Activated T-cell treated with anti-CD3 and anti-CD28 coated beads for 4 hours (primary cell): ENCODE results near the gene LRGUK.
A peak's percentile ranks its signal among the peaks of the same experiment; 100 is the strongest.

Experiments
- DNase-seq: peaks from one replicate; pipeline ENCODE4 v3.0.0-alpha.2; 2020

The LRGUK gene

GRCh38 chr7:134129856-134130523, 2.9 kb downstream of the LRGUK start:
- no peak for DNase-seq

- no peak for DNase-seq
These were observed 6.9 kb downstream of the LRGUK start for GRCh38 chr7:134134004-134134403.

- peak; percentile 20 for DNase-seq
These were observed 14.0 kb downstream of the LRGUK start for GRCh38 chr7:134140889-134141867.

- DNase-seq, result no peak
These were observed 14.7 kb downstream of the LRGUK start for GRCh38 chr7:134141868-134142264.

GRCh38 chr7:134153493-134154136, 26.5 kb downstream of the LRGUK start:
- no peak for DNase-seq

GRCh38 chr7:134154581-134155130, 27.5 kb downstream of the LRGUK start:
- DNase-seq, result no peak

GRCh38 chr7:134155206-134155605, 28.1 kb downstream of the LRGUK start:
- no peak for DNase-seq

- DNase-seq, result no peak
These were observed 28.7 kb downstream of the LRGUK start for GRCh38 chr7:134155871-134156270.

- no peak for DNase-seq
These were observed 38.1 kb downstream of the LRGUK start for GRCh38 chr7:134165252-134165651.

- DNase-seq, result no peak
These were observed 40.1 kb downstream of the LRGUK start for GRCh38 chr7:134167250-134167649.

GRCh38 chr7:134167841-134168240, 40.7 kb downstream of the LRGUK start:
- no peak for DNase-seq

GRCh38 chr7:134174795-134175261, 47.7 kb downstream of the LRGUK start:
- DNase-seq, result no peak

- no peak for DNase-seq
These were observed 48.3 kb downstream of the LRGUK start for GRCh38 chr7:134175334-134176036.

- DNase-seq, result no peak
These were observed 48.9 kb downstream of the LRGUK start for GRCh38 chr7:134176037-134176350.

- no peak for DNase-seq
These were observed 52.2 kb downstream of the LRGUK start for GRCh38 chr7:134179036-134180011.

GRCh38 chr7:134180376-134180775, 53.2 kb downstream of the LRGUK start:
- DNase-seq, result no peak

GRCh38 chr7:134182078-134182477, 54.9 kb downstream of the LRGUK start:
- DNase-seq, result no peak

- no peak for DNase-seq
These were observed 57.6 kb downstream of the LRGUK start for GRCh38 chr7:134184767-134185166.

- no peak for DNase-seq
These were observed 58.9 kb downstream of the LRGUK start for GRCh38 chr7:134186027-134186426.

- no peak for DNase-seq
These were observed 59.7 kb downstream of the LRGUK start for GRCh38 chr7:134186801-134187200.

GRCh38 chr7:134187893-134188292, 60.8 kb downstream of the LRGUK start:
- no peak for DNase-seq
